H9 (cell line): ENCODE data around the gene SPTBN1. TPM values are rescaled to one million over a fixed set of nuclear protein-coding genes. Genes with fewer than 3 reads are reported as not detected.

Experiments
- DNase-seq: peaks from one replicate; pipeline ENCODE4 v3.0.0-alpha.2; 2017
- H2AFZ ChIP-seq: one replicate; pipeline ENCODE4 v1.6.1; 2013; ENCODE audit warnings: mild to moderate bottlenecking, low read length, control low read depth, moderate library complexity
- H2AK5ac ChIP-seq: 2 replicates; pipeline ENCODE4 v1.6.1; 2013; ENCODE audit warnings: low read length, control low read depth, mixed read lengths; ENCODE audit not compliant: insufficient read length
- H2BK120ac ChIP-seq: one replicate; pipeline ENCODE4 v1.6.1; 2013; ENCODE audit warnings: low read depth, mild to moderate bottlenecking, low read length, control low read depth, inconsistent platforms; ENCODE audit not compliant: poor library complexity, severe bottlenecking
- H2BK12ac ChIP-seq: 2 replicates; pipeline ENCODE4 v1.6.1; 2013; ENCODE audit warnings: low read length, control low read depth, mixed read lengths, low read depth; ENCODE audit not compliant: insufficient read length
- H2BK15ac ChIP-seq: 2 replicates; pipeline ENCODE4 v1.6.1; 2013; ENCODE audit warnings: low read depth, low read length, control low read depth
- H2BK20ac ChIP-seq: one replicate; pipeline ENCODE4 v1.6.1; 2013; ENCODE audit warnings: low read depth, mild to moderate bottlenecking, low read length, control low read depth, inconsistent platforms; ENCODE audit not compliant: poor library complexity, severe bottlenecking
- H2BK5ac ChIP-seq: 2 replicates; pipeline ENCODE4 v1.6.1; 2013; ENCODE audit warnings: low read length, control low read depth, mixed read lengths; ENCODE audit not compliant: insufficient read length
- H3K14ac ChIP-seq: 2 replicates; pipeline ENCODE4 v1.6.1; 2013; ENCODE audit warnings: low read length, control low read depth; ENCODE audit not compliant: insufficient read depth
- H3K18ac ChIP-seq: 2 replicates; pipeline ENCODE4 v1.6.1; 2013; ENCODE audit warnings: low read depth, mild to moderate bottlenecking, mixed read lengths, low read length, control low read depth; ENCODE audit not compliant: insufficient read length
- H3K23ac ChIP-seq: 2 replicates; pipeline ENCODE4 v1.6.1; 2013; ENCODE audit warnings: low read length, control low read depth, mixed read lengths, low read depth; ENCODE audit not compliant: insufficient read length
- H3K23me2 ChIP-seq: 2 replicates; pipeline ENCODE4 v1.6.1; 2013; ENCODE audit warnings: low read depth, mild to moderate bottlenecking, mixed read lengths, low read length, control low read depth; ENCODE audit not compliant: insufficient read length, poor library complexity, severe bottlenecking
- H3K27ac ChIP-seq: 2 replicates; pipeline ENCODE4 v1.5.1; 2013; ENCODE audit warnings: low read length, control low read depth, mixed read lengths, low read depth; ENCODE audit not compliant: insufficient read length
- H3K27me3 ChIP-seq: 2 replicates; pipeline ENCODE4 v1.6.1; 2013; ENCODE audit warnings: low read length, control low read depth, inconsistent platforms; ENCODE audit not compliant: insufficient read depth
- H3K4ac ChIP-seq: 2 replicates; pipeline ENCODE4 v1.6.1; 2013; ENCODE audit warnings: low read depth, mild to moderate bottlenecking, control low read depth, inconsistent platforms, low read length, moderate library complexity
- H3K4me1 ChIP-seq: 2 replicates; pipeline ENCODE4 v1.6.1; 2013; ENCODE audit warnings: low read length, control low read depth, inconsistent platforms; ENCODE audit not compliant: insufficient read depth
- H3K4me2 ChIP-seq: 2 replicates; pipeline ENCODE4 v1.6.1; 2013; ENCODE audit warnings: low read length, control low read depth, mixed read lengths; ENCODE audit not compliant: insufficient read length, insufficient read depth
- H3K56ac ChIP-seq: 2 replicates; pipeline ENCODE4 v1.6.1; 2013; ENCODE audit warnings: low read depth, mild to moderate bottlenecking, mixed read lengths, low read length, control low read depth; ENCODE audit not compliant: insufficient read length
- H3K79me1 ChIP-seq: 2 replicates; pipeline ENCODE4 v1.6.1; 2013; ENCODE audit warnings: low read depth, mild to moderate bottlenecking, moderate library complexity, low read length, control low read depth, inconsistent platforms; ENCODE audit not compliant: insufficient read depth, poor library complexity, severe bottlenecking
- H3K79me2 ChIP-seq: 2 replicates; pipeline ENCODE4 v1.6.1; 2013; ENCODE audit warnings: low read length, control low read depth, inconsistent platforms; ENCODE audit not compliant: insufficient read depth
- H3K9ac ChIP-seq: 2 replicates; pipeline ENCODE4 v1.6.1; 2013; ENCODE audit warnings: low read length, control low read depth, mixed read lengths; ENCODE audit not compliant: insufficient read length; ENCODE audit errors: extremely low read depth
- H3K9me3 ChIP-seq: one replicate; pipeline ENCODE4 v1.6.1; 2013; ENCODE audit warnings: low read depth, low read length, inconsistent platforms; ENCODE audit not compliant: control insufficient read depth
- H3T11ph ChIP-seq: one replicate; pipeline ENCODE4 v1.6.1; 2013; ENCODE audit warnings: mild to moderate bottlenecking, low read length, control low read depth, inconsistent platforms
- H4K20me1 ChIP-seq: one replicate; pipeline ENCODE4 v1.6.1; 2013; ENCODE audit not compliant: control insufficient read depth, insufficient read length, insufficient read depth
- H4K5ac ChIP-seq: 2 replicates; pipeline ENCODE4 v1.6.1; 2013; ENCODE audit warnings: low read depth, mild to moderate bottlenecking, mixed read lengths, low read length, control low read depth; ENCODE audit not compliant: insufficient read length
- H4K8ac ChIP-seq: replicated peaks from 2 replicates; pipeline ENCODE4 v1.6.1; 2013; ENCODE audit warnings: low read length, control low read depth, mixed read lengths, low read depth; ENCODE audit not compliant: insufficient read length
- H4K91ac ChIP-seq: 2 replicates; pipeline ENCODE4 v1.6.1; 2013; ENCODE audit warnings: low read depth, mild to moderate bottlenecking, moderate library complexity, mixed read lengths, low read length, control low read depth; ENCODE audit not compliant: insufficient read length
- H3K27ac Mint-ChIP-seq, 3 experiments: 2 replicates in 2 of 3; 3 replicates in 1 of 3; pipeline ENCODE4 v1.8.0; 2020 to 2021; ENCODE audit warnings: mixed read lengths in 3 of 3, mild to moderate bottlenecking in 1 of 3, moderate library complexity in 1 of 3
- H3K27me3 Mint-ChIP-seq: 2 replicates; pipeline ENCODE4 v1.8.0; 2021; ENCODE audit warnings: low read depth, mild to moderate bottlenecking, moderate library complexity, mixed read lengths
- H3K36me3 Mint-ChIP-seq, 3 experiments: 2 replicates in 2 of 3; 3 replicates in 1 of 3; pipeline ENCODE4 v1.8.0; 2020 to 2021; ENCODE audit warnings: low read depth in 3 of 3, mixed read lengths in 3 of 3; ENCODE audit not compliant: insufficient read depth in 1 of 3
- H3K4me1 Mint-ChIP-seq, 2 experiments: 2 replicates each; pipeline ENCODE4 v1.8.0; 2020; ENCODE audit warnings: mixed read lengths in 2 of 2
- H3K4me3 Mint-ChIP-seq, 2 experiments: 2 replicates in 1 of 2; 3 replicates in 1 of 2; pipeline ENCODE4 v1.8.0; 2020 to 2021; ENCODE audit warnings: mild to moderate bottlenecking in 2 of 2, mixed read lengths in 2 of 2, moderate library complexity in 1 of 2
- H3K9me3 Mint-ChIP-seq, 2 experiments: 2 replicates in 1 of 2; 3 replicates in 1 of 2; pipeline ENCODE4 v1.8.0; 2020; ENCODE audit warnings: mild to moderate bottlenecking in 2 of 2, mixed read lengths in 2 of 2, moderate library complexity in 1 of 2
- CTCF ChIP-seq: fragments of 200-600 bp; sonication (generic); conservative IDR thresholded peaks from 3 replicates; pipeline ENCODE4 v1.8.0; 2021; ENCODE audit warnings: antibody characterized with exemption, mild to moderate bottlenecking
- total RNA-seq: library from RNA; stranded (reverse); gene quantifications from 2 replicates; pipeline ENCODE4 v1.2.1, GENCODE V29; 2021

Gene SPTBN1
- total RNA-seq, 1 experiment from 2014 or later, result 164 TPM

- no peak overlapping the region for H3T11ph ChIP-seq
- no peak overlapping the region for H3K9ac ChIP-seq
- peaks cover 8% of the 10 kb centered on the region for H3K79me1 ChIP-seq
- no peak overlapping the region for H2BK120ac ChIP-seq
- Mint-ChIP-seq H3K27me3 (no peaks in the 10 kb centered on the region), H3K27ac (no peak overlapping the region; a peak in 1 of 7 replicates), H3K9me3 (no peaks in the 10 kb centered on the region), H3K4me3 (peak overlapping the region in 1 of 2 experiments; percentile 43; a peak in 2 of 5 replicates), H3K4me1 (peaks cover 75 to 80% of the 10 kb centered on the region in 2 experiments), H3K36me3 (peaks cover 4 to 6% (median 4%) of the 10 kb centered on the region in 3 experiments; a peak in 5 of 7 replicates)
- H2BK20ac ChIP-seq, result no peak overlapping the region
- DNase-seq, result no peak
- H2BK15ac ChIP-seq, result no peak overlapping the region
- H2AK5ac ChIP-seq, result no peak overlapping the region
- no peak overlapping the region for H3K14ac ChIP-seq
- H3K23ac ChIP-seq, result no peak overlapping the region
- peaks cover 53% of the 10 kb centered on the region; the same call in 1 of the 2 replicates for H3K79me2 ChIP-seq
- H2BK5ac ChIP-seq, result no peak overlapping the region
- no peak for TF ChIP-seq CTCF
- H4K5ac ChIP-seq, result no peak overlapping the region
- H3K4me2 ChIP-seq, result no peak overlapping the region
- H3K56ac ChIP-seq, result no peak overlapping the region
- H3K4me1 ChIP-seq, result peaks cover 28% of the 10 kb centered on the region
- H3K27me3 ChIP-seq, result no peaks in the 10 kb centered on the region
- no peak overlapping the region for H2BK12ac ChIP-seq
- H4K20me1 ChIP-seq, result peaks cover 3% of the 10 kb centered on the region
- no peak overlapping the region for H4K91ac ChIP-seq
- no peak overlapping the region for H3K4ac ChIP-seq
- H3K18ac ChIP-seq, result no peak overlapping the region
- H2AFZ ChIP-seq, result no peak overlapping the region
- no peak overlapping the region for H3K27ac ChIP-seq
- no peaks in the 10 kb centered on the region for H3K23me2 ChIP-seq
- no peak overlapping the region for H4K8ac ChIP-seq
- no peaks in the 10 kb centered on the region for H3K9me3 ChIP-seq
Measured at GRCh38 chr2:54578648-54579045, 122.5 kb downstream of the SPTBN1 start.
